Activated CD4-positive, alpha-beta T cell treated with anti-CD3 and anti-CD28 coated beads, Interleukin-2, amount 50 U/mL, for 1 hour (primary cell): ENCODE measurements around the gene USP10.

Source experiments
- DNase-seq: peaks from one replicate; pipeline ENCODE4 v3.0.0-alpha.2; 2020

The USP10 gene

DNA sequence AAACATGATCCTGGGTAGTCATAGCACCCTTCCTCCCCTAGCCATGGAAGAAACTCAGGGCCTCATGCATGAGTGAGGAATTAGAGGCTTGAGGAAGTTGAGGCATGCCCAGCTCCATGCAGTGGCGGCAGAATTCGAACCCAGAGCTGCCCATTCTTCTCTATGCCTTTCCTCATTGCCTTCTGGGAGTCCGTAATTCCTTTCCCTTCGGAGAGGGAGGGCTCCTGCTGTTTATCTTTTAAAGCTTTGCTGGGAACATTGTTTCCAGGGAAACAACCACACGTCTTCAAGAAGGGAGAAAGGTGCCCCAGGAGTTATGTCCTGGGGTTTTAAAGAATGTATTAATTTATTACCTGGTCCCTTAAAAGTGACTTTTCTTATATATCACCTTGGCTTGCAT lies 128.5 kb downstream of the USP10 start:
- no peak for DNase-seq
